ENCODE measurements around the gene TMEM132C. TPM values are rescaled to one million over a fixed set of nuclear protein-coding genes. Genes with fewer than 3 reads are reported as not detected.

TMEM132C gene
- total and polyA plus RNA-seq, 2 experiments from 2014 or later: not detected

GRCh38 chr12:128361400-128361995 is 94.5 kb downstream of the TMEM132C start:
- Mint-ChIP-seq H3K4me3 (no peak overlapping the region), H3K27me3 (ENCODE audit: insufficient read depth, low read depth, poor library complexity) (peaks cover 5% of the 10 kb centered on the region), H3K4me1 (no peaks in the 10 kb centered on the region), H3K9me3 (peaks cover 98% of the 10 kb centered on the region), H3K27ac (no peak overlapping the region), H3K36me3 (ENCODE audit: low read depth) (peaks cover 39% of the 10 kb centered on the region)
- Histone ChIP-seq H4K20me1 (replicated peaks; ENCODE audit: insufficient read depth) (no peaks in the 10 kb centered on the region), H3K9me2 (ENCODE audit: insufficient read depth) (no peaks in the 10 kb centered on the region), H3K79me2 (replicated peaks; ENCODE audit: insufficient read depth) (no peaks in the 10 kb centered on the region), H3K4me1 (ENCODE audit: insufficient read depth) (no peaks in the 10 kb centered on the region), H3K27ac (ENCODE audit: low read depth) (no peak overlapping the region), H3K36me3 (ENCODE audit: insufficient read depth) (no peaks in the 10 kb centered on the region; the same call in 1 of the 2 replicates), H3F3A (replicated peaks; ENCODE audit: low read depth) (no peaks in the 10 kb centered on the region), H3K27me3 (ENCODE audit: insufficient read depth) (no peaks in the 10 kb centered on the region), H3K4me3 (no peak overlapping the region), H3K4me2 (no peak overlapping the region), H2AFZ (no peak overlapping the region)
- TF ChIP-seq ETS1 (IDR thresholded peaks at IDR 0.05) (no peak), NANOG (IDR thresholded peaks at IDR 0.05; ENCODE audit: borderline replicate concordance) (no peak)
- DNase-seq (ENCODE audit: low spot score): no peak
- no peak for ATAC-seq

- TF ChIP-seq EZH2phosphoT487 (IDR thresholded peaks at IDR 0.05; ENCODE audit: unreplicated experiment) (no peak), ZNF331 (CRISPR knock-in tag; IDR thresholded peaks at IDR 0.05; ENCODE audit: low read depth) (no peak), STAT1 (IDR thresholded peaks at IDR 0.05; ENCODE audit: unreplicated experiment) (no peak), ZNF114 (CRISPR knock-in tag; IDR thresholded peaks at IDR 0.05) (no peak)
- no peaks in the 10 kb centered on the region for H3K79me2 ChIP-seq (replicated peaks; ENCODE audit: insufficient read depth)
- peaks cover 99% of the 10 kb centered on the region for H3K9me3 Mint-ChIP-seq
- no peak overlapping the region for H3K4me3 Mint-ChIP-seq
- no peak overlapping the region for H3K4me2 ChIP-seq
- H4K20me1 ChIP-seq (replicated peaks; ENCODE audit: insufficient read depth): no peaks in the 10 kb centered on the region
- no peak overlapping the region for H3K27ac Mint-ChIP-seq
- H3K9me2 ChIP-seq (ENCODE audit: insufficient read depth): no peaks in the 10 kb centered on the region
- H3K27me3 Mint-ChIP-seq (ENCODE audit: insufficient read depth, low read depth, poor library complexity): peaks cover 5% of the 10 kb centered on the region
- peaks cover 33% of the 10 kb centered on the region for H3K36me3 Mint-ChIP-seq (ENCODE audit: low read depth)
- H3K27me3 ChIP-seq (ENCODE audit: insufficient read depth): no peaks in the 10 kb centered on the region
- no peak for DNase-seq (ENCODE audit: low spot score)
- H2AFZ ChIP-seq: no peak overlapping the region
- H3K4me1 ChIP-seq (ENCODE audit: insufficient read depth): no peaks in the 10 kb centered on the region
- no peaks in the 10 kb centered on the region for H3F3A ChIP-seq (replicated peaks; ENCODE audit: low read depth)
- no peak overlapping the region for H3K27ac ChIP-seq (ENCODE audit: low read depth)
- H3K4me1 Mint-ChIP-seq: no peaks in the 10 kb centered on the region
- ATAC-seq: no peak
- H3K4me3 ChIP-seq: no peak overlapping the region
- no peaks in the 10 kb centered on the region; the same call in 1 of the 2 replicates for H3K36me3 ChIP-seq (ENCODE audit: insufficient read depth)
Measured at GRCh38 chr12:128365032-128365431, 98.1 kb downstream of the TMEM132C start.

- Histone ChIP-seq H3K79me2 (replicated peaks; ENCODE audit: insufficient read depth) (no peaks in the 10 kb centered on the region), H3K36me3 (ENCODE audit: insufficient read depth) (no peaks in the 10 kb centered on the region; the same call in 1 of the 2 replicates), H3K27ac (ENCODE audit: low read depth) (no peak overlapping the region), H3F3A (replicated peaks; ENCODE audit: low read depth) (no peaks in the 10 kb centered on the region), H3K4me1 (ENCODE audit: insufficient read depth) (no peaks in the 10 kb centered on the region), H3K27me3 (ENCODE audit: insufficient read depth) (no peaks in the 10 kb centered on the region), H3K4me2 (no peak overlapping the region), H4K20me1 (replicated peaks; ENCODE audit: insufficient read depth) (no peaks in the 10 kb centered on the region), H2AFZ (no peak overlapping the region), H3K4me3 (no peak overlapping the region), H3K9me2 (ENCODE audit: insufficient read depth) (no peaks in the 10 kb centered on the region)
- no peak overlapping the region for H3K27ac Mint-ChIP-seq
- DNase-seq (ENCODE audit: low spot score): no peak
- H3K4me3 Mint-ChIP-seq: no peak overlapping the region
- no peak for ATAC-seq
- H3K4me1 Mint-ChIP-seq: no peaks in the 10 kb centered on the region
- peaks cover 5% of the 10 kb centered on the region for H3K27me3 Mint-ChIP-seq (ENCODE audit: insufficient read depth, low read depth, poor library complexity)
- peaks cover 37% of the 10 kb centered on the region for H3K36me3 Mint-ChIP-seq (ENCODE audit: low read depth)
- peaks cover 99% of the 10 kb centered on the region for H3K9me3 Mint-ChIP-seq
- no peak for TF ChIP-seq ZNF462 (CRISPR knock-in tag; IDR thresholded peaks at IDR 0.05)
Measured at GRCh38 chr12:128365651-128366231, 98.8 kb downstream of the TMEM132C start.

Measured in GM23338 (cell line).